Suprapubic skin (tissue), 4 donors: ENCODE results near the gene ARHGEF12. TPM values are rescaled to one million over a fixed set of nuclear protein-coding genes. Genes with fewer than 3 reads are reported as not detected.

ENCODE experiments used
- DNase-seq, 2 donors: peaks; one replicate each; pipeline ENCODE4 v3.0.0-alpha.2; 2019; ENCODE audit warnings: low spot score in 2 of 2
- H3K27ac ChIP-seq: fragments of 200-600 bp; sonication (generic); one replicate; pipeline ENCODE4 v1.5.1; 2019
- H3K27me3 ChIP-seq: fragments of 200-600 bp; sonication (generic); one replicate; pipeline ENCODE4 v1.5.1; 2019
- H3K36me3 ChIP-seq: fragments of 200-600 bp; sonication (generic); one replicate; pipeline ENCODE4 v1.5.1; 2019
- H3K4me1 ChIP-seq: fragments of 200-600 bp; sonication (generic); one replicate; pipeline ENCODE4 v1.5.1; 2019
- H3K4me3 ChIP-seq: fragments of 200-600 bp; sonication (generic); one replicate; pipeline ENCODE4 v1.5.1; 2019; ENCODE audit warnings: mild to moderate bottlenecking
- H3K9me3 ChIP-seq: fragments of 200-600 bp; sonication (generic); one replicate; pipeline ENCODE4 v1.5.1; 2019
- CTCF ChIP-seq, 2 donors: fragments of 200-600 bp in 1 of 2; fragments of 450-650 bp in 1 of 2; sonication (generic) in 1 of 2; IDR thresholded peaks; one replicate each; pipeline ENCODE4 v1.5.1; 2016 to 2019; ENCODE audit warnings: antibody characterized with exemption in 2 of 2, mild to moderate bottlenecking in 1 of 2, moderate library complexity in 1 of 2
- EP300 ChIP-seq: sonication (generic); formaldehyde crosslinking; IDR thresholded peaks from one replicate; pipeline ENCODE4 v1.6.1; 2017; ENCODE audit warnings: antibody characterized with exemption
- POLR2A ChIP-seq, 2 donors: fragments of 450-650 bp; IDR thresholded peaks; one replicate each; pipeline ENCODE4 v1.6.1; 2017; ENCODE audit warnings: antibody characterized with exemption in 2 of 2, mild to moderate bottlenecking in 2 of 2, moderate library complexity in 2 of 2
- POLR2AphosphoS5 ChIP-seq, 3 donors: sonication (generic); formaldehyde crosslinking; IDR thresholded peaks; one replicate each; pipeline ENCODE4 v1.6.1; 2017; ENCODE audit warnings: antibody characterized with exemption in 3 of 3
- WGBS: methylation state at CpG from one replicate; pipeline ENCODE4 v1.1.5; 2018; 5-methylcytosine and 5-hydroxymethylcytosine counted together
- total RNA-seq, 4 donors: library from RNA; depleted of rRNA; stranded (reverse); fragments of >200 nt; gene quantifications; one replicate each; pipeline ENCODE4 v1.1.0, GENCODE V29; 2016

ARHGEF12 gene
- total RNA-seq, 4 donors from 2014 or later: 107 to 222 (median 138) TPM

DNA sequence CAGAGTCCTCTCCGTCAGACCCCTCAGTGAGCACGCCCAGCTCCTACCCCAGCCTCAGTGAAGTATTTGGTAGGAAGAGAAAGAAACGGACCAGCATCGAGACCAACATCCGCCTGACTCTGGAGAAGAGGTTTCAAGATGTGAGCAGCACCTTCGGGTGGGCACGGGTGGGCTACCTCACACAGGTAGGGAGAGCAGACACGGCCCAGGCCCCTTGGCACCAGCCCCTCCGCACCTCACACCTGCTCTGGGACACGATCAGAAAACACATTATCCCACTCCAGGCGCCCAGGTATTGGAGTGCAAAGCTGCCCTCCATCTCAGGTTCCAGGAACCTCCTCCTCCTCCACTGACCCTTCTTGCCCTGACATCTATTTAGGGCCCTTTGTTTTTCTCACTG is 28.7 kb upstream of the ARHGEF12 start:
- Histone ChIP-seq H3K4me3 (no peak overlapping the region), H3K27ac (no peak overlapping the region), H3K27me3 (no peaks in the 10 kb centered on the region), H3K36me3 (no peaks in the 10 kb centered on the region), H3K9me3 (no peaks in the 10 kb centered on the region), H3K4me1 (peaks cover 49% of the 10 kb centered on the region)
- no peak for DNase-seq
- WGBS: 93% methylated on average over 10 of the region's 11 CpGs
- TF ChIP-seq CTCF (IDR thresholded peaks at IDR 0.05) (no peak), POLR2A (IDR thresholded peaks at IDR 0.05) (no peak), EP300 (no peak), POLR2AphosphoS5 (IDR thresholded peaks at IDR 0.05) (no peak)

DNA sequence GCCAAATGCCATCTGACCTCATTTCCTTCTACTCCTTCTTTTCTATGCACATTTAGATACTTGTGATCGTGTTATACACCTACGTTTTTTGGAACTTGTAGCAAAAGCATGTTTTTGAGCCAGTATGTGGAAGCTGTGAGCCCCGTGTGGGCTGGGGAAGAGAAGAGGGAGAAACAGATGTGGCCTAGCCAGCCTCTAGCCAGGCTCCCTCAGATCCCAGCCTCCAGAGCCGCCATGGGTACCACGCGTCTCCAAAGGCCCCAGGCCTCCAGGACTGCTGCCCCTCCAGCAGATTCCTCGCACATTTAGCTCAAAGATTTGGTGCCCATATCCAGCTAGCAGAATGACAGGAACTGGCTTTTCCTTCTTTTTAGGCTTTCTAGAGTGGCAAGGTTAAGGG is 28.1 kb upstream of the ARHGEF12 start:
- no peak for DNase-seq
- TF ChIP-seq EP300: no peak
- TF ChIP-seq POLR2A (IDR thresholded peaks at IDR 0.05): no peak
- TF ChIP-seq CTCF (IDR thresholded peaks at IDR 0.05): no peak
- TF ChIP-seq POLR2AphosphoS5 (IDR thresholded peaks at IDR 0.05): no peak
- Histone ChIP-seq H3K4me1 (peaks cover 43% of the 10 kb centered on the region), H3K27ac (no peak overlapping the region), H3K4me3 (no peak overlapping the region), H3K9me3 (no peaks in the 10 kb centered on the region), H3K36me3 (no peaks in the 10 kb centered on the region), H3K27me3 (no peaks in the 10 kb centered on the region)
- 88% methylated on average over 7 of the region's 7 CpGs for WGBS

- no peak for TF ChIP-seq CTCF (IDR thresholded peaks at IDR 0.05)
- TF ChIP-seq POLR2A (IDR thresholded peaks at IDR 0.05): no peak
- Histone ChIP-seq H3K4me3 (no peak overlapping the region), H3K27ac (peak overlapping the region; percentile 29), H3K36me3 (no peaks in the 10 kb centered on the region), H3K9me3 (no peaks in the 10 kb centered on the region), H3K27me3 (no peaks in the 10 kb centered on the region), H3K4me1 (peaks cover 35% of the 10 kb centered on the region)
- DNase-seq: no peak
- 45% methylated on average over 3 of the region's 3 CpGs for WGBS
Observed at GRCh38 chr11:120310870-120311269, 25.3 kb upstream of the ARHGEF12 start.

DNA sequence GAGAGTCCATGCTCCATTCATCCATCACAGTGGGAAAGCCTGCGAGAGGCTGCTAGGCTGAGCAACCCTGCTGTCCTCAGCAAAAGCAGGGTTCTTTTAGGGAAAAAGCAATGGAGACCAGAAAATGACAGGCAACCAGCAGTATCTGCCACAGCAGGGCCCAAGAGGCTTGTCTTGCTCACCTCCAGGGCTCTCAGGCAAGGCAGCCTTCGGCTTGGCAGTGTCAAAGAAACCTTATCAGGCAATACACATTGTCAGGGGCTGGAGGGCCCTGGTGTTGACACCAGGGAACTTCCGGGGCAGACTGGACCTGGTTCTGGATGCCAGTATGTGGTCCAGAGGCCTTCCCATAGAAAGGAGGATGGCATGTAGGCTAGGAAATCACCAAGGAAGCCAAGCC is 21.4 kb upstream of the ARHGEF12 start:
- DNase-seq: no peak
- Histone ChIP-seq H3K4me1 (peaks cover 55% of the 10 kb centered on the region), H3K27me3 (no peaks in the 10 kb centered on the region), H3K27ac (peak overlapping the region; percentile 87), H3K4me3 (no peak overlapping the region), H3K36me3 (no peaks in the 10 kb centered on the region), H3K9me3 (no peaks in the 10 kb centered on the region)
- TF ChIP-seq CTCF (IDR thresholded peaks at IDR 0.05) (no peak), EP300 (no peak), POLR2AphosphoS5 (IDR thresholded peaks at IDR 0.05) (no peak), POLR2A (IDR thresholded peaks at IDR 0.05) (no peak)
- WGBS: 75% methylated on average over 2 of the region's 3 CpGs

- peak overlapping the region; percentile 87 for H3K27ac ChIP-seq
- H3K36me3 ChIP-seq: no peaks in the 10 kb centered on the region
- H3K4me1 ChIP-seq: peaks cover 39% of the 10 kb centered on the region
- TF ChIP-seq CTCF (IDR thresholded peaks at IDR 0.05) (no peak), POLR2A (IDR thresholded peaks at IDR 0.05) (no peak), EP300 (no peak), POLR2AphosphoS5 (IDR thresholded peaks at IDR 0.05) (peak in 2 of 3 donors; percentile 81 to 82)
- 8% methylated on average over 8 of the region's 8 CpGs for WGBS
- no peaks in the 10 kb centered on the region for H3K27me3 ChIP-seq
- no peaks in the 10 kb centered on the region for H3K9me3 ChIP-seq
- H3K4me3 ChIP-seq: peak overlapping the region; percentile 1
- DNase-seq: peak in 1 of 2 donors; percentile 85
Observed at GRCh38 chr11:120316880-120317688, 19.1 kb upstream of the ARHGEF12 start.
